DOHH2 (cell line): ENCODE data around the gene PIM1.

Experiments used
- H3F3A ChIP-seq: fragments of 200-600 bp; sonication (generic), shearing (Covaris generic); 2 replicates; pipeline ENCODE4 v1.6.0; 2016; ENCODE audit warnings: antibody characterized with exemption, mild to moderate bottlenecking; ENCODE audit not compliant: control insufficient read depth, insufficient read depth
- H3K27ac ChIP-seq: fragments of 200-600 bp; sonication (generic); 2 replicates; pipeline ENCODE4 v1.5.1; 2014; ENCODE audit warnings: low read depth, mild to moderate bottlenecking, low read length, moderate library complexity
- H3K27me3 ChIP-seq: fragments of 200-600 bp; sonication (generic); 2 replicates; pipeline ENCODE4 v1.6.1; 2014; ENCODE audit warnings: mild to moderate bottlenecking, low read length, mixed read lengths; ENCODE audit not compliant: control insufficient read depth
- H3K36me3 ChIP-seq: fragments of 200-600 bp; sonication (generic); 2 replicates; pipeline ENCODE4 v1.6.1; 2014; ENCODE audit warnings: mild to moderate bottlenecking, low read length, moderate library complexity, mixed read lengths; ENCODE audit not compliant: control insufficient read depth
- H3K4me1 ChIP-seq: fragments of 200-600 bp; sonication (generic); 2 replicates; pipeline ENCODE4 v1.6.1; 2014; ENCODE audit warnings: mild to moderate bottlenecking, low read length, mixed read lengths; ENCODE audit not compliant: control insufficient read depth
- H3K4me2 ChIP-seq: fragments of 200-600 bp; sonication (generic); 2 replicates; pipeline ENCODE4 v1.6.0; 2014; ENCODE audit warnings: mild to moderate bottlenecking, low read length, moderate library complexity
- H3K4me3 ChIP-seq: fragments of 200-600 bp; sonication (generic); 2 replicates; pipeline ENCODE4 v1.5.1; 2014; ENCODE audit warnings: mild to moderate bottlenecking, low read length, mixed read lengths
- H3K79me2 ChIP-seq: fragments of 200-600 bp; sonication (generic); 2 replicates; pipeline ENCODE4 v1.6.1; 2014; ENCODE audit warnings: mild to moderate bottlenecking, low read length, mixed read lengths; ENCODE audit not compliant: control insufficient read depth
- H3K9me2 ChIP-seq: fragments of 200-600 bp; sonication (generic); replicated peaks from 2 replicates; pipeline ENCODE4 v1.6.1; 2014; ENCODE audit warnings: mild to moderate bottlenecking, low read length, mixed read lengths; ENCODE audit not compliant: control insufficient read depth
- H3K9me3 ChIP-seq: fragments of 200-600 bp; sonication (generic); 2 replicates; pipeline ENCODE4 v1.6.1; 2014; ENCODE audit warnings: antibody characterized with exemption, low read length, mixed read lengths; ENCODE audit not compliant: control insufficient read depth, insufficient read depth
- H4K20me1 ChIP-seq: fragments of 200-600 bp; sonication (generic); 2 replicates; pipeline ENCODE4 v1.6.0; 2014; ENCODE audit warnings: low read depth, mild to moderate bottlenecking, antibody characterized with exemption, low read length, moderate library complexity; ENCODE audit not compliant: control insufficient read depth, insufficient read depth
- TF ChIP-seq, protein P1 (sequence below): fragments of 200-600 bp; sonication (generic); IDR thresholded peaks from one replicate; pipeline ENCODE4 v1.5.1; 2014; ENCODE audit warnings: antibody characterized with exemption, mild to moderate bottlenecking, low read depth, low read length; ENCODE audit not compliant: poor library complexity, severe bottlenecking

PIM1 gene

DNA sequence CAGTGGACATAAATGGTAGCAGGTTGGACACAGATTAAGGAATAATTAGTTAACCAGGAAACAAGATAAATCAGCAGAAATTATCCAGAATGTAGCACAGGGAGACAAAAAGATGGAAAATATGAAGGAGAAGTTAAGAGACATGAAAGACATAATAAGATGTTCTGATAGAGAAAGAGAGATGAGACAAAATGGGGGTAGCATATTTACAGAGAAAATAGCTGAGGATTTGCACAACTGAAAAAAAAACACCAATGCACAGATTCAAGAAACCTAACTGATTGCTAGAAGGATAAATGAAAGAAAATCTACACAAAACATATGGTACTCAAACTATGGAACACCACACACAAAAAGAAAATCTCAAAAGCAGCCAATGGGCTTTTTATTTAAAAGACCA is 53.0 kb downstream of the PIM1 start:
- H3F3A ChIP-seq: peaks cover 9% of the 10 kb centered on the region
- no peaks in the 10 kb centered on the region for H3K36me3 ChIP-seq
- peak overlapping the region; percentile 85 for H3K4me2 ChIP-seq
- H3K4me3 ChIP-seq: peak overlapping the region; percentile 71
- H4K20me1 ChIP-seq: no peaks in the 10 kb centered on the region
- H3K9me3 ChIP-seq: no peaks in the 10 kb centered on the region
- no peak overlapping the region for H3K27ac ChIP-seq
- no peaks in the 10 kb centered on the region for H3K27me3 ChIP-seq
- peaks cover 15% of the 10 kb centered on the region for H3K4me1 ChIP-seq
- TF ChIP-seq, protein P1, sequence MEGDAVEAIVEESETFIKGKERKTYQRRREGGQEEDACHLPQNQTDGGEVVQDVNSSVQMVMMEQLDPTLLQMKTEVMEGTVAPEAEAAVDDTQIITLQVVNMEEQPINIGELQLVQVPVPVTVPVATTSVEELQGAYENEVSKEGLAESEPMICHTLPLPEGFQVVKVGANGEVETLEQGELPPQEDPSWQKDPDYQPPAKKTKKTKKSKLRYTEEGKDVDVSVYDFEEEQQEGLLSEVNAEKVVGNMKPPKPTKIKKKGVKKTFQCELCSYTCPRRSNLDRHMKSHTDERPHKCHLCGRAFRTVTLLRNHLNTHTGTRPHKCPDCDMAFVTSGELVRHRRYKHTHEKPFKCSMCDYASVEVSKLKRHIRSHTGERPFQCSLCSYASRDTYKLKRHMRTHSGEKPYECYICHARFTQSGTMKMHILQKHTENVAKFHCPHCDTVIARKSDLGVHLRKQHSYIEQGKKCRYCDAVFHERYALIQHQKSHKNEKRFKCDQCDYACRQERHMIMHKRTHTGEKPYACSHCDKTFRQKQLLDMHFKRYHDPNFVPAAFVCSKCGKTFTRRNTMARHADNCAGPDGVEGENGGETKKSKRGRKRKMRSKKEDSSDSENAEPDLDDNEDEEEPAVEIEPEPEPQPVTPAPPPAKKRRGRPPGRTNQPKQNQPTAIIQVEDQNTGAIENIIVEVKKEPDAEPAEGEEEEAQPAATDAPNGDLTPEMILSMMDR: no peak
- H3K9me2 ChIP-seq: no peaks in the 10 kb centered on the region
- H3K79me2 ChIP-seq: no peaks in the 10 kb centered on the region
